GM08714 (cell line): ENCODE results near the gene SLC1A4.
A peak's percentile ranks its signal among the peaks of the same experiment; 100 is the strongest.

Source experiments
- H3K4me3 ChIP-seq: fragments of 200-500 bp; sonication (Bioruptor generic); 2 replicates; pipeline ENCODE4 v1.5.1; 2014; ENCODE audit warnings: mild to moderate bottlenecking, low read length, inconsistent platforms
- ZNF274 ChIP-seq: IDR thresholded peaks from 2 replicates; pipeline ENCODE4 v1.6.1; 2012; ENCODE audit warnings: mild to moderate bottlenecking, low read depth, low read length

SLC1A4 gene

GRCh38 chr2:65035351-65035943 lies 46.2 kb downstream of the SLC1A4 start:
- TF ChIP-seq ZNF274 = no peak
- no peak overlapping the region for H3K4me3 ChIP-seq

GRCh38 chr2:65037178-65037577 lies 48.0 kb downstream of the SLC1A4 start:
- TF ChIP-seq ZNF274 = no peak
- no peak overlapping the region for H3K4me3 ChIP-seq

GRCh38 chr2:65039640-65040039 lies 50.4 kb downstream of the SLC1A4 start:
- TF ChIP-seq ZNF274 = no peak
- H3K4me3 ChIP-seq = no peak overlapping the region

- TF ChIP-seq ZNF274 = no peak
- no peak overlapping the region for H3K4me3 ChIP-seq
Observed at GRCh38 chr2:65040400-65041261, 51.4 kb downstream of the SLC1A4 start.

- no peak for TF ChIP-seq ZNF274
- H3K4me3 ChIP-seq = no peak overlapping the region
Observed at GRCh38 chr2:65043001-65043400, 53.8 kb downstream of the SLC1A4 start.

GRCh38 chr2:65044097-65044735 lies 55.0 kb downstream of the SLC1A4 start:
- TF ChIP-seq ZNF274 = no peak
- H3K4me3 ChIP-seq = no peak overlapping the region

- H3K4me3 ChIP-seq = no peak overlapping the region
- TF ChIP-seq ZNF274 = no peak
Observed at GRCh38 chr2:65045651-65046050, 56.5 kb downstream of the SLC1A4 start.

- no peak overlapping the region for H3K4me3 ChIP-seq
- TF ChIP-seq ZNF274 = no peak
Observed at GRCh38 chr2:65046633-65047407, 57.6 kb downstream of the SLC1A4 start.

- no peak overlapping the region for H3K4me3 ChIP-seq
- no peak for TF ChIP-seq ZNF274
Observed at GRCh38 chr2:65049010-65049639, 59.9 kb downstream of the SLC1A4 start.

GRCh38 chr2:65050931-65051330 lies 61.7 kb downstream of the SLC1A4 start:
- no peak overlapping the region for H3K4me3 ChIP-seq
- no peak for TF ChIP-seq ZNF274

GRCh38 chr2:65053199-65053598 lies 64.0 kb downstream of the SLC1A4 start:
- peak overlapping the region; percentile 33; the same call in 1 of the 2 replicates for H3K4me3 ChIP-seq
- no peak for TF ChIP-seq ZNF274

GRCh38 chr2:65054749-65055421 lies 65.7 kb downstream of the SLC1A4 start:
- H3K4me3 ChIP-seq = no peak overlapping the region; the same call in 1 of the 2 replicates
- no peak for TF ChIP-seq ZNF274
